PC-9 (cell line): Measurements from ENCODE around the gene EDEM1. TPM values are rescaled to one million over a fixed set of nuclear protein-coding genes. Genes with fewer than 3 reads are reported as not detected.

ENCODE experiments used
- BruUV-seq: library from RNA; stranded (reverse); fragments of 400-500 nt; replicated peaks from 2 replicates; lab custom pipeline; 2021; lab: Mats Ljungman, UMichigan
- CTCF ChIA-PET: fragments of 300-600 bp; sonication (Branson Sonifier 250); formaldehyde crosslinking; loops from one replicate; lab custom pipeline; 2022; ENCODE audit warnings: antibody characterized with exemption; lab: Charles Lee
- POLR2A ChIA-PET: fragments of 300-600 bp; sonication (Branson Sonifier 250); formaldehyde crosslinking; loops from one replicate; lab custom pipeline; 2022; ENCODE audit warnings: antibody characterized with exemption; ENCODE audit not compliant: unreplicated experiment; lab: Charles Lee
- DNase-seq, 2 experiments: peaks; one replicate each; pipeline versions ENCODE4 v3.0.0 to v3.0.0-alpha.2; 2015 to 2022; ENCODE audit warnings: mixed read lengths in 1 of 2
- H2AFZ ChIP-seq: fragments of 200-600 bp; sonication (generic); 2 replicates; pipeline ENCODE4 v1.8.1; 2017; ENCODE audit warnings: antibody characterized with exemption
- H3F3A ChIP-seq: fragments of 200-600 bp; sonication (generic); 2 replicates; pipeline ENCODE4 v1.8.1; 2017; ENCODE audit warnings: antibody characterized with exemption, mild to moderate bottlenecking, low read depth; ENCODE audit not compliant: insufficient read depth
- H3K27ac ChIP-seq: fragments of 200-600 bp; sonication (generic); 2 replicates; pipeline ENCODE4 v1.6.1; 2016; ENCODE audit warnings: mixed run types
- H3K27me3 ChIP-seq: fragments of 200-600 bp; sonication (generic); 2 replicates; pipeline ENCODE4 v1.6.1; 2016; ENCODE audit warnings: low read depth, mixed run types; ENCODE audit not compliant: insufficient read depth
- H3K36me3 ChIP-seq: fragments of 200-600 bp; sonication (generic); 2 replicates; pipeline ENCODE4 v1.6.1; 2016; ENCODE audit warnings: low read depth, mixed run types
- H3K4me1 ChIP-seq: fragments of 200-600 bp; sonication (generic); replicated peaks from 2 replicates; pipeline ENCODE4 v1.6.1; 2016; ENCODE audit warnings: mixed run types; ENCODE audit not compliant: insufficient read depth
- H3K4me2 ChIP-seq: fragments of 200-600 bp; sonication (generic); 2 replicates; pipeline ENCODE4 v1.6.1; 2017; ENCODE audit warnings: mixed run types
- H3K4me3 ChIP-seq: fragments of 200-600 bp; sonication (generic); 2 replicates; pipeline ENCODE4 v1.6.1; 2016; ENCODE audit warnings: mixed run types
- H3K79me2 ChIP-seq: fragments of 200-600 bp; sonication (generic); 2 replicates; pipeline ENCODE4 v1.6.1; 2017; ENCODE audit warnings: low read depth, mixed run types
- H3K9me2 ChIP-seq: fragments of 200-600 bp; sonication (generic); 2 replicates; pipeline ENCODE4 v1.8.1; 2017; ENCODE audit warnings: mild to moderate bottlenecking; ENCODE audit not compliant: insufficient read depth
- H3K9me3 ChIP-seq: fragments of 200-600 bp; sonication (generic); 2 replicates; pipeline ENCODE4 v1.8.1; 2016; ENCODE audit warnings: low read depth; ENCODE audit not compliant: insufficient read depth
- H4K20me1 ChIP-seq: fragments of 200-600 bp; sonication (generic); 2 replicates; pipeline ENCODE4 v1.8.1; 2017; ENCODE audit not compliant: insufficient read depth
- CTCF ChIP-seq: fragments of 200-600 bp; sonication (generic); conservative IDR thresholded peaks from 2 replicates; pipeline ENCODE4 v1.6.1; 2017; ENCODE audit warnings: mixed run types, antibody characterized with exemption, mild to moderate bottlenecking, moderate library complexity
- EZH2 ChIP-seq: fragments of 200-600 bp; sonication (generic); IDR thresholded peaks from 2 replicates; pipeline ENCODE4 v1.8.0; 2017; ENCODE audit warnings: antibody characterized with exemption, low read depth
- intact Hi-C: fragments of 100-400 bp; cut with micrococcal nuclease; formaldehyde crosslinking; loops from one replicate; pipeline ENCODE4 v1.10.0; 2022; ENCODE audit not compliant: unreplicated experiment
- total RNA-seq: library from RNA; stranded (reverse); gene quantifications from 2 replicates; pipeline ENCODE4 v1.2.3, GENCODE V29; 2021

EDEM1 gene
- total RNA-seq, 1 experiment from 2014 or later, result 55.9 TPM

- Histone ChIP-seq H3K9me3 (no peaks in the 10 kb centered on the region), H3K4me3 (no peak overlapping the region), H3F3A (peaks cover 3% of the 10 kb centered on the region; the same call in 1 of the 2 replicates), H3K79me2 (no peaks in the 10 kb centered on the region), H3K4me2 (no peak overlapping the region), H2AFZ (no peak overlapping the region), H3K4me1 (no peaks in the 10 kb centered on the region), H3K27me3 (no peaks in the 10 kb centered on the region), H3K9me2 (no peaks in the 10 kb centered on the region), H3K27ac (no peak overlapping the region), H3K36me3 (0 out of 2 replicates have a peak, but pooled peaks cover 4% of the 10 kb centered on the region), H4K20me1 (no peaks in the 10 kb centered on the region)
- POLR2A ChIA-PET, result no interaction called here
- CTCF ChIA-PET, result no interaction called here
- DNase-seq, result no peak
- BruUV-seq, result no TSS peak
- intact Hi-C loops, result no loop called here
- TF ChIP-seq CTCF, result no peak
- no peak for TF ChIP-seq EZH2
These were observed 26.1 kb downstream of the EDEM1 start for GRCh38 chr3:5213574-5213966.

- 0 out of 2 replicates have a peak, but pooled peaks cover 4% of the 10 kb centered on the region for H3K36me3 ChIP-seq
- H3K9me3 ChIP-seq, result no peaks in the 10 kb centered on the region
- no peaks in the 10 kb centered on the region for H3K27me3 ChIP-seq
- no peak overlapping the region for H3K4me2 ChIP-seq
- no peak overlapping the region for H2AFZ ChIP-seq
- no TSS peak for BruUV-seq
- no peaks in the 10 kb centered on the region for H4K20me1 ChIP-seq
- no peak for TF ChIP-seq EZH2
- no peak for TF ChIP-seq CTCF
- H3K79me2 ChIP-seq, result no peaks in the 10 kb centered on the region
- intact Hi-C loops, result no loop called here
- no peak overlapping the region for H3K4me3 ChIP-seq
- ChIA-PET POLR2A (no interaction called here), CTCF (no interaction called here)
- H3K9me2 ChIP-seq, result no peaks in the 10 kb centered on the region
- H3K27ac ChIP-seq, result no peak overlapping the region
- no peak for DNase-seq
- H3F3A ChIP-seq, result peaks cover 3% of the 10 kb centered on the region; the same call in 1 of the 2 replicates
- no peaks in the 10 kb centered on the region for H3K4me1 ChIP-seq
These were observed 26.8 kb downstream of the EDEM1 start for GRCh38 chr3:5214352-5214751.

- Histone ChIP-seq H4K20me1 (no peaks in the 10 kb centered on the region), H3K79me2 (no peaks in the 10 kb centered on the region), H3K36me3 (no peaks in the 10 kb centered on the region), H3K27me3 (no peaks in the 10 kb centered on the region), H3K9me3 (no peaks in the 10 kb centered on the region), H3K27ac (no peak overlapping the region), H3K4me2 (no peak overlapping the region), H2AFZ (no peak overlapping the region), H3K9me2 (no peaks in the 10 kb centered on the region), H3F3A (peaks cover 3% of the 10 kb centered on the region; the same call in 1 of the 2 replicates), H3K4me3 (no peak overlapping the region), H3K4me1 (no peaks in the 10 kb centered on the region)
- DNase-seq, result no peak
- TF ChIP-seq CTCF, result no peak
- TF ChIP-seq EZH2, result no peak
- BruUV-seq, result no TSS peak
- ChIA-PET CTCF (no interaction called here), POLR2A (no interaction called here)
- intact Hi-C loops, result no loop called here
These were observed 30.5 kb downstream of the EDEM1 start for GRCh38 chr3:5217824-5218595.
